Measurements from ENCODE around the gene DIDO1.

The DIDO1 gene

GRCh38 chr20:62949962-62950361, 23.7 kb upstream of the DIDO1 start:
- DNase-seq, result no peak

DNA sequence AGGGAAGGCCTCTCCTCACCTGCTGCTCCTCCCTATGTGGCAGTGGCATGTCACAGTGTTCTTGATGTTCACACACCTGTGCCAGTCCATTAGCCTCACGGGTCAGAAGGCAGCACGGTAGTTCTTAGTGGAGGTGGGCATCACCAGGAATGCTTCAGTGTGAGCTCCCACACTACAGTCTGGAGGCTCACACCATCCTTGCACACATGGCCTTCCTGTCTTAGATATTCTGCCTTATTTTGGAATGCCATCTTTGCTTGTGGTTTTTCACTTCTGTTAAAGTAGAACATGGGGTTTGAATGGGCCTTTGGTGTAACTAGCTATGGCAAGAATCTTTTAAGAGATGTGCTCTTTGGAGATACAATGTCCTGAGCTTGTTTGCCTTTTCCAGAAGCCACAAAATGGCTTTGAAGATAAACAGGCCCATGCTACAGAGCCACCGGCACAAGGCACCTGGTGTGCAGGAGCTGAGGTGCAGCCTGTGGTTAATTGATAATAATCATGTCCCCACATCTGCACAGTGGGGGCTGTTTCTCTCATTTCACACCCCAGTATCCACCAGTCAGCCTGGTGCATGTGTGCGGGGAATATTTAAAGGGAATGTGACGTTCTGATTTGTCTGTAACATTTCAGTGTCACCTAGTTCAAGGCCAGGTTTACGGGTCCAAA, 23.0 kb upstream of the DIDO1 start:
- no peak for DNase-seq

DNA sequence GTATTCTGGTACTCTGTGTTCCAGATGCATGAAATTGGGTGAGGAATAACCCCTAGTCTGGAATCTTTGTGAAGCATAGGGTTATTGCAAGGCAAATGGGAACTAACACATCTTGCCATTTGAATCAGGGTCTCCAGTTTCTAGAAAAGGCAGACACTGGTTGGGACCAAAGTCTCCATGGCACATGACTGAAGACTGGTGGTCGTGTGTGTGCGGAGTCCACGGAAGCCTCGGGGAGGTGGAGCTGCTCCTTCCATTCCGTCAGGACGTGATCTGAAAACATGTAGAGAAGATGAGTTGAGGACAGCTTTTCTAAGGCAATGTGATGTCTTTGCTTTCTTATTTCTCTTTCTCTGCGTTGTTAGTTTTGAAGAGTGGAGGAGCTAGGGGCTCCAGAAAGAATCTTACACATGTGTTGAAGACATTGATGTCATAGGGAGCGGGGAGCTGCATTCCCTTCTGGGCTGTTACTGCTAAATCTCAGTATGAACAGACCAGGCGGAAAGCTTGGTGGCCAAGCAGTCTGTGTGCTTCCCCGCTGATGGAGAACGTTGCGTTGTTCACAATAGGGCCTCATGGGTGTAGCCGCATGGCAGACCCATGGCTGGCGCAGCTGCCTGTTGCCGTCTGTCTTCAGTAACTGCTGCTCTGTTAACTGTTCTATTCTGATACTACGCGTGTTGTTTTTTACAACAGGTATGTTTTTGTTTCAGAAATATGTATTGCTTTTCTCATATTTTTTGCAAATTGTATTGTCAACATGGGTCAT, 21.4 kb upstream of the DIDO1 start:
- DNase-seq, result no peak

DNA sequence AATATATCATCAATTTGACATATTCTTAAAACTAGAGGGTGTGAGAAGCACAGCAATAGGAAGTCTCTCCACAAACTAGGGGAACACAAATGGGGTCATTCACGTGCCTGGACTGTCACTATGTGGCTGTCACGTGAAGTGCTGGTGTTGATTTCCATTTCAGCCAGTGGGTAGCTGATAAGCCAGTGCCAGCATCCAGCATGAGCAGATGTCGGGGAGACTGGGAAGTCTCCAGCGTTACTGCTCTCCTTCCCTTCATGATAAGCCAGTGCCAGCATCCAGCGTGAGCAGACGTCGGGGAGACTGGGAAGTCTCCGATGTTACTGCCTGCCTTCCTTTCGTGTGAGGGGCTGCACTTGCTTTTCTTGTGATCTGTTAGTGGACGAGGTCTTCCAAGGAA, 20.6 kb upstream of the DIDO1 start:
- no peak for DNase-seq

DNA sequence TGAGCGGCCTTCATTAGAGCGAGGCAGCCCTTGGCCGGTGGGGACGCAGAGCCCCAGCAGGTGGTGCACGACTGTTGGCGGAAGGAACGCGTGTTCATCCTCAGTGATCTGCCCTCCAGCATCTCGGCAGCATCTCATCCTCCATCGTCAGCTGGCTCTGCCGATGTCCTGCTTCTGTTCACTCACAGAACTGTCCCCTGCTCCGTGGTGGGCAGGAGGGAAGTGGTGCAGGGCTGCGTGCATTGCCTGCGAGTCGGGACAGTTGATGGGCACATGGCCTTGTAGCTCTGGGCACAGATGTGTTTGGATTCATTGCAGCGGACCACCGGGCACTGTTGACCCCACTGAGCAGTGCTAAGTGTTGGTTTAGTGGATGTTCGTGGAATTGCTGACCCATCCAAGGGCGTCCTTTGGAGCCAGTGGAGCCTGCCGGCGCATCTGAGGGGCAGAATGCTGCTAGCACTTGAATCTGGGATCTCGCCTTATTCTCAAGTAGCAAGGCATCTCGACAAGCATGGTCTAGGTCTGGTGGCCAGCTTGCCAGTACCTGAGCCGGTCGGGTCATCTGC, 19.6 kb upstream of the DIDO1 start:
- DNase-seq, result no peak

DNA sequence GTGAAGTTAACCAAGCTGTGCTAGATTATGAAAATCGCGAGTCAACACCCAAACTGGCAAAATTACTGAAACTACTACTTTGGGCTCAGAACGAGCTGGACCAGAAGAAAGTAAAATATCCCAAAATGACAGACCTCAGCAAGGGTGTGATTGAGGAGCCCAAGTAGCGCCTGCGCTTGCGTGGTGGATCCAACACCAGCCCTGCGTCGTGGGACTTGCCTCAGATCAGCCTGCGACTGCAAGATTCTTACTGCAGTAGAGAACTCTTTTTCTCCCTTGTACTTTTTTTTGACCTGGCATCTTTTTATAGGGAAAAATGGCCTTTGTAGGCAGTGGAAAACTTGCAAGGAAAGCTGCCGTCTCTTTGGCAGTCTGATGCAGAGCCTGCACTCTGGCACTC, 18.4 kb upstream of the DIDO1 start:
- no peak for DNase-seq

DNA sequence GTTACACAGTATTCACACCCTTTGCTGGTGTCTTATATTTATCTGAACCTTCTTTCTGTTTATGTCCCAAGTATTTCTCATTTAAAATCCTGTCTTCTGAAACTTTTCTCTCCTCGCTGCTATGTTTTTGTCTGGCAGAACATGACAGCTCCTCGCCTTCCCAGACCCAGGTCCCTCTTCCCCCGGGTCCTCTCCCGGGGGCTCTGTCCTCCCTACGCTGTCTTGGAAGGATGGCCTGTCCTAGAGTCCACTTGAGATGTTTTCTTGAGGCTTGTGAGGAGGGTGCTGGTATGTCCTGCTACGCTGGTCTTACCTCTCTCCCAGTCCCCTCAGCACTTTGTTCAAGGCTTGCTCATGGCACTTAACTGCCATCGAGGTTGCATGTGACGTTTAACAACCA, 17.9 kb upstream of the DIDO1 start:
- no peak for DNase-seq

- DNase-seq, result no peak
Measured at GRCh38 chr20:62943396-62943795, 17.1 kb upstream of the DIDO1 start.

- no peak for DNase-seq
Measured at GRCh38 chr20:62942456-62942855, 16.2 kb upstream of the DIDO1 start.

DNA sequence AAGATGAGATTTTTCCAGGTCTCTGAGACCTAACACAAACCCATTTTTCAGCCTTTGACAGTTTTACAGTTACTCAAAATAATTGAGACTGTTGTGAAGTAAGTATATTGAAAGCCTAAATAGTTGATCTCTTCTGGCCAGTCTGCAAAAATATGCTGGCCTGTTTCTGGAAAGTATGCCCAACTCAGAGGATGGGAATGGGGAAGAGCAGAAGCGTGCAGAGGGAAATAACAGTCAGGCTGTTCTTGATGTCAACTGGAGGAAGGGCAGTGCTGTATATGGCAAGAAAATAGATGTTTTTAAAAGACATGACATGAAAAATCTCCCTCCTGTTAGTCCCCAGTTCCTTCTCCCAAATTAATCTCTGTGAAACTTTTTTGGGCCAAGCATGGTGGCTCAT, 15.5 kb upstream of the DIDO1 start:
- DNase-seq, result no peak

- no peak for DNase-seq
Measured at GRCh38 chr20:62940875-62941274, 14.6 kb upstream of the DIDO1 start.

- no peak for DNase-seq
Measured at GRCh38 chr20:62938105-62938888, 12.0 kb upstream of the DIDO1 start, which contains the start of gene GID8. Gene GID8 (plus strand): TSS chr20:62938147. CDS start chr20:62941503, 3,356 bp downstream.

DNA sequence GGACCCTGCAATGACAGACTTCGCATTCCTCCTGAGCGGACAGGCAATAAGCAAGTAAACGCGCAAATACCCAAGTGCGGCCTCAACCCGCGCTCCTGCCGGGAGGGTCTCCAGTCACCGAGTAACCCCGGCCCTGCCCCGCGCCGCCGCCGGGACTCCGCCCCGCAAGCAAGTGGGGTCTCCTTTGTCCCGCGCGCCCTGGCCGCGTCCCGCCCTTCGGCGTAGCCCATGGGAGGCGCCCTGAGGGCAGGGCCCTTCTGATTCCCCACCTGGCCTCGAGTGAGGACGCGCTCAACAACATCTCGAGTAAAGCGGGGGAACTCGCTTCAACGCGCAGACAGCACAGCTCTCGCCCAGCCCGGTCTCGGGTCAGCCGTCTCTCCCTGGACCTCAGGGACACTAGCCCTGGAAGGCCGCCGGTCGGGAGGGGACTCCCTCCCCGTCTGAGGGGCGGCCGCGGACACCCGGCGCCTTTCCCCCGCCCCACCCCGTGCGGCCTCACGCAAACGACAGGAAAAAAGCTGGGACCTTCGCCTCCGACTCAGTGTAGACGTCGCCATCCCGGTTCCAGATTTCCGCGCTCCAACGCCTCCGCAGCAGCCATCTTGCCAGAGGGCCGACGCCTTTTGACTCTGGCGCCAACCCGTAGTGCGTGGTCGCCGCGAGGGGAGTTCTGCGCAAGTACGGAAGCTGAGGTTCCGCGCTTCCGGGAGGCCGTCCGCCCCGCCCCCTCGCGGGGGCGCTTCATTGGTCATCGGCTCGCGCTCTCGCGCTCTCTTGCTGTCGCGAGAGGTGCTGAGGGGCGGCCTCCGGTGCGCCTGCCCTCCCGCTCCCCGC, 11.2 kb upstream of the DIDO1 start:
- DNase-seq, result peak; percentile 89

- no peak for DNase-seq
Measured at GRCh38 chr20:62935968-62936585, 9.8 kb upstream of the DIDO1 start.

DNA sequence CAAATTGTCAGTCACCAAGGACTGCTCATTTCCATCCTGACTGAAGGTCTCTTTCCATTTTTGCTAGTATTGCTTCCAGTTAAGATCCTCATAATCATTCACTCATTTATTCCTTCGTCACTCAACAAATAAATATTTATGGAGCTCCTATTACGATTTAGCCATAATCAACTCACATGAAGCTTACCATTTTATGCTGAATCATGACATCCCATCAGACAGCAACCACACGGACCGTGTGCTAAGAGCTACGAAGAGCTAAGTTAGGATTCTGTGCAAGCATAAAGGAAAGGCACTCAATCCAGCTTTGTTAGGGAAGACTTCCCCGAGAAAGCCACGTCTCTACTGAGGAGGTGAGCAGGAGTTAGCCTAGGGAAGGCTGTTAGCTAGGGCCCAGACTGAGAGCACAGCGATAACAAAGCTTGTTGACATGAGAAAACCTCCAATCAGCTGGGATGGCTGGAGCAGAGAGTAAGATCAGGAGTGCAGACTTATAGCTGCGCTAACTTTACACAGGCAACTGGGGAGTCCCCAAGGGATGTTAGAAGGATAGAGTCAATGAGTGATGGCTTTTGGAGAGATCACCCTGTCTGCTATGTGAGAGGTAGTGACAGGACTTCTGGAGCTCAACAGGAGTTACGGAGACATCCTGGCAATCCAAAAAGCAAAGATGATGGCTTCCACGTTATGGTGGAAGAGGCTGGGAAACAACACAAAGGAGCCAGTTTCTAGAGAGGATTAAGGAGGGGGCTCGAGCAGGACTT, 9.1 kb upstream of the DIDO1 start:
- DNase-seq, result no peak

DNA sequence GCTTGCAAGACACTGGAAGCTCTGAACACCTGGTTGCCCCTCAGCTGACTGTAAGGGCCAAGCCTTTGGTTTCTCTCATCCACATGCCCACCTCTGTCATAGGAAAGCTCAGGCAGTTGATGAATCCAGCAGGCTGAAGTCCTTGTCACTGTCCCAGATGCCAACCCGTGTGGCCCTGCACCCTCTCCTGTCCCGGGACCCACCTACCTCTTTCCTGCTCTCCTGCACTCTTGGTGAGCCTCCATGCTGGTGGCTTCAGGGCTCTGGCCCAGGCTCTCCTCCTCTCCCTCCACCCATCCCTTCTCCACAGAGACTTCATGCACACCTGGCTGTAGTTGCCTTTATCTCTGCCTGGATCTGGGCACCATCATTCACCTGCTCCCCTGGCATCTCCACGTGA, 7.7 kb upstream of the DIDO1 start:
- no peak for DNase-seq

DNA sequence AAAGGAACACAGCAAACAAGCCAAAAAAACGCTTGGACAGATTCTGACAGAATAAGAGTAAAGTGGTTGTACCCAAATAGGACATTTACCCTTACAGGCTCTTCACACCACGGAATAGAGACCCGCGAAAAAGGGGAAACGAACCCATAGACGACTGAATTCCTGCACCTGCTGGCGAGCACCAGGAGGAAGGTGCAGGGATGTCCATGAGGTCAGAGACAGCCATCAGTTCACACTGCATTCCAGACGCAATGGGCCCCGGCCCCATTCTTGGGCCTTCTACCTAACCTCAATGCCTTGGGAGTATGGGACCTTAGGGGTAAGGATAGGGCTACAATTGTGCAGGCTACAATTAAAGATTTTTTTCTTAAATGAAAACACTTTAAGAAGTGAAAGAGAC, 5.2 kb upstream of the DIDO1 start:
- DNase-seq, result no peak

- no peak for DNase-seq
Measured at GRCh38 chr20:62929051-62929538, 2.8 kb upstream of the DIDO1 start.

GRCh38 chr20:62928246-62928939, 2.1 kb upstream of the DIDO1 start:
- no peak for DNase-seq

GRCh38 chr20:62927128-62927705, 912 bp upstream of the DIDO1 start:
- no peak for DNase-seq

Data from NCI-H2029 (cell line).